GM21447 (cell line): ENCODE results near the gene GAN.

Source experiments
- ATAC-seq: cut with Tn5 transposase; IDR thresholded peaks from one replicate; pipeline ENCODE4 v1.9.1; 2021; ENCODE audit not compliant: unreplicated experiment

The GAN gene, protein sequence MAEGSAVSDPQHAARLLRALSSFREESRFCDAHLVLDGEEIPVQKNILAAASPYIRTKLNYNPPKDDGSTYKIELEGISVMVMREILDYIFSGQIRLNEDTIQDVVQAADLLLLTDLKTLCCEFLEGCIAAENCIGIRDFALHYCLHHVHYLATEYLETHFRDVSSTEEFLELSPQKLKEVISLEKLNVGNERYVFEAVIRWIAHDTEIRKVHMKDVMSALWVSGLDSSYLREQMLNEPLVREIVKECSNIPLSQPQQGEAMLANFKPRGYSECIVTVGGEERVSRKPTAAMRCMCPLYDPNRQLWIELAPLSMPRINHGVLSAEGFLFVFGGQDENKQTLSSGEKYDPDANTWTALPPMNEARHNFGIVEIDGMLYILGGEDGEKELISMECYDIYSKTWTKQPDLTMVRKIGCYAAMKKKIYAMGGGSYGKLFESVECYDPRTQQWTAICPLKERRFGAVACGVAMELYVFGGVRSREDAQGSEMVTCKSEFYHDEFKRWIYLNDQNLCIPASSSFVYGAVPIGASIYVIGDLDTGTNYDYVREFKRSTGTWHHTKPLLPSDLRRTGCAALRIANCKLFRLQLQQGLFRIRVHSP

DNA sequence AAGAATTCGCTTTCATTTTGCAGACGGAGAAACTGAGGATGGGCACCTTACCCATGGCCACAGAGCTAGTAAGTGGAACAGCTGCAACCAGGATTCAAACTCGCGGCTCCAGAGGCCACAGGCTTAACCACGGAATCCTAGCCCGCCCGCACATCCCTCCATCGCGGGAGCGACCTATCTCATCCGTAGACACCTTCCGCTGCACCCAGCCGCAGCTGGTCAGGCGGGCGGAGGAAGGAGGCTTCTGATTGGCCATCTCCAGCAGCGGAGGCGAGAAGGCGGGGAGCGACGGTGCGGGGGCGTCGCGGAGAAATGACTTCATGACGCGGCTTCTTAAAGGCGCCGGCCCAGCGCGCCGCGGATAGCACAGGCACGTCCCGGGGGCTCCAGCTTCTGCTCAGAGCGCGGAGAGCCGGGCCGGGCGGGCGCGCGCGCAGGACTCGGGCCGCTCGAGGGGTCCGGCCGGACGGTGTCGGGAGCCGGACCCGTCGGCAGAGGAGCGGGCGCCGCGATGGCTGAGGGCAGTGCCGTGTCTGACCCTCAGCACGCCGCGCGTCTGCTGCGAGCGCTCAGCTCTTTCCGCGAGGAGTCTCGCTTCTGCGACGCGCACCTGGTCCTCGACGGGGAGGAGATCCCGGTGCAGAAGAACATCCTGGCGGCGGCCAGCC is at the start of gene GAN:
TSS of gene GAN (plus strand) at position 360 of the 668 bp plus-strand sequence. CDS start at position 512, 152 bp downstream.
- peak; percentile 99 for ATAC-seq

- no peak for ATAC-seq
Observed at GRCh38 chr16:81265052-81265451, 49.7 kb upstream of the GAN start.

DNA sequence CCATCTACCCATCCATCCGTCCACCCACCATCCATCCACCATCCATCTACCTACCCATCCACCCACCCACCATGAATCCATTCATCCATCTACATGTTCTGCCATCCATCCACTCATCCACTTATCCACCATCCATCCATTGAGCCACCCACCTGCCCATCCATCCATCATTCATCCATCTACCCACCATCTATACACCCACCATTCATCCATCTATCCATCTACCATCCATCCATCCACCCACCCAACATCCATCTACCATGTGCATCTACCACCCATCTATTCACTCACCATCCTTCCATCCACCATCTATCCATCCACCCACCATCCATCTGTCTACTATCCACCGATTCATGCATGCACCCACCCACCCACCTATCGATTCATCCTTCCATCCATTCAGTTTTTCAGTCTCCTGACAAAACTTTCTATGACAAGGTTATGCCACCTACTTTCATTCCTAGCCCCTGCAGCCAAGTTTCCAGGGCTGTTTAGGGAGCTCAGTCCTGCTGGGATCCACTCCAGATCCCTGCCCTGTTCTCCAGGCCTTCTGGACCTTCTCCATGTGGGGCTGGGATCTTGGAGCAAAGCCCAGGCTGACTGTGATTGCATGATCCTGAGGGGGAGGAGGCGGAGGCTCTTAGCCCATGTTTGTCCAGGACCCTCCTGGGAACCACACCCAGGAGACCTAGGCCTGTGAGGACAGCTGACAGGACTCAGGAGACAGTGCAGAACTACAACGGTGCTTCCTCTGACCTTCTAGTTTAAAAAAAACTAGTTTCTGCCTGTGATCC is 48.9 kb upstream of the GAN start:
- no peak for ATAC-seq

DNA sequence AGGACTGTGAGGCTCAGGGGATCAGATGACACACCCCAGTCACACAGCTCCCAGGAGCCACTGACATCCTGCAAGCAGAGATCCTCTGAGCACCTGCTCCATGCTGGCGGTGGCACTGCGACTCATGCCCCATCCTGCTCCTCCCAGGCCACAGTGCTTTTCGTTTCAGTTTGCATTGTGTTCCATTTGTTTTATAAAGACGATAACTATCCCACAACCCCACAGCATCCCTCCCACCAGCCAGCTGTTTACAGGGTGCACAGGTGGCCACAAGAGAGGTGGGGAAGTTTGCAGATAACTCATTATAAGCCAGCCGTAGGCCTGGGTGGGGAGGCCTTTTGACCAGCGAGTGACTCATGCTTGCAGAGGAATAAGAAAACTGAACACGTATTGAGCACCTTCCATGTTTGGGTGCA is 48.1 kb upstream of the GAN start:
- no peak for ATAC-seq

DNA sequence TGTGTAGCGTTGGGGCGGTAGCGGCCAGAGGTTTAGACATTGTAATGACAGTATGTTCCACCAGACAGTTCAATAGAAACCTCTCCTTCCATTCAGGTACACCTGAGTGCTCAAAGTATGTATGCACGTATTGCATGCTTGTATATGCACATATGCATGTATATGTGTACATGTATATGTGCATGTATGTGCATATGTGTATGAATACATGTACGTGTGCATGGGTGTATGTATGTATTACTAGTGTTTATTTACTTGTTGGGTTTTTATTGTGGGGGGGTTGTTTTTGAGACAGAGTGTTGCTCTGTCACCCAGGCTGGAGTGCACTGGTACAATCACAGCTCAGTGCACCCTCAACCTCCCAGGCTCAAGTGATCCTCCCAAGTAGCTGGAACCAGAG is 46.3 kb upstream of the GAN start:
- ATAC-seq: no peak

GRCh38 chr16:81273223-81273950 is 41.4 kb upstream of the GAN start:
- ATAC-seq: no peak

GRCh38 chr16:81275064-81275532 is 39.7 kb upstream of the GAN start:
- no peak for ATAC-seq

GRCh38 chr16:81275795-81276194 is 39.0 kb upstream of the GAN start:
- no peak for ATAC-seq

GRCh38 chr16:81276323-81276722 is 38.4 kb upstream of the GAN start:
- no peak for ATAC-seq

- ATAC-seq: no peak
Observed at GRCh38 chr16:81277541-81278080, 37.2 kb upstream of the GAN start.

DNA sequence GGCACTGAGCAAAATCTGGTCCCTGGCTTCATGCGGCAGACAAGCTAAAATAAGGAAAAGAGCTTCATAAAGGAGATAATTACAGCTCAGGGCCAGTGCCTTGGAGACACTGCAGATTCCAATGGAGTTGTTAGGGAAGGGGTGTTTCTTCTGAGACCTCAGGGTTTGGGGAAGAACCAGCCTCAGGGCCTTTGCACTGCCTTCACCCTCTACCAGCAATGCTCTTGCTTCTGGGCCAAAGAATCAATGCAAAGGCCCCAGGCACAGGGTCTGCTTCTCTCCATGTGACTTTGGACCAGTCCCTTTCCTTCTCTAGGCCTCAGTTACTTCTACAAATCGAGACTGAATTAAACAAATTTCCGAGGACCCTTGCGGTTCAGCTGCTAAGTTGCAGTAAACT is 36.2 kb upstream of the GAN start:
- no peak for ATAC-seq

GRCh38 chr16:81279392-81279791 is 35.4 kb upstream of the GAN start:
- ATAC-seq: no peak

DNA sequence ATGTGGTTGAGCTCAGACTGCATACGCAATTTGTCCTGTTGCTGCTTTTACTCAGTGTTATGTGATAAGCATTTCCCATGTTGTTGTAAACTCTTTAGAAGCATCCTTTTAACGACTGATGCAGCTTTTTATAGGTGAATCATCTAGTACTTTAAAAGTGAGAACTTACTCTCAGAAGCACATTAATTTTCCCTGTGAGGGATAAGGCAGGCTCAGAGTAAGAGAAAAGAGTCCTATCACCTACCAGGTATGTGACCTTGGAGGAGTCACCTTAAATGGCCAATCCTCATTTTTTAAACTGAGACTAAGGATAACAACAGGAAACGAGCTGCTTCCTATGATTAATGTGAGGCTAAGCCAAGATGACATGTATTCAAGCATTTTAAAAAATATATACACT is 34.4 kb upstream of the GAN start:
- no peak for ATAC-seq

DNA sequence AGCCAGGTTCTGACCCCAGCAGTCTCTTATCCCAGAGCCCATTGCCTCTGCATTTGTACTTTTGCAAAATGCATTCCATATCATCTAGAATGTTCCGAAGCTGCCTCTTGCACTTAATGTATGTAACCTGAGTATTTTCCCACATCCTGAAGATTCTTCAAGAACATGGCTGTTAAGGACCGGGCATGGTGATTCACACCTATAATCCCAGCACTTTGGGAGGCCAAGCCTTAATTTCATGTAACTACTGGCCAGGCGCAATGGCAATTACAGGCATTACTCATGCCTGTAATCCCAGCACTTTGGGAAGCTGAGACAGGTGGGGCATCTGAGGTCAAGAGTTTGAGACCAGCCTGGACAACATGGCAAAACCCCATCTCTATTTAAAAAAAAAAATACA is 31.7 kb upstream of the GAN start:
- ATAC-seq: no peak

DNA sequence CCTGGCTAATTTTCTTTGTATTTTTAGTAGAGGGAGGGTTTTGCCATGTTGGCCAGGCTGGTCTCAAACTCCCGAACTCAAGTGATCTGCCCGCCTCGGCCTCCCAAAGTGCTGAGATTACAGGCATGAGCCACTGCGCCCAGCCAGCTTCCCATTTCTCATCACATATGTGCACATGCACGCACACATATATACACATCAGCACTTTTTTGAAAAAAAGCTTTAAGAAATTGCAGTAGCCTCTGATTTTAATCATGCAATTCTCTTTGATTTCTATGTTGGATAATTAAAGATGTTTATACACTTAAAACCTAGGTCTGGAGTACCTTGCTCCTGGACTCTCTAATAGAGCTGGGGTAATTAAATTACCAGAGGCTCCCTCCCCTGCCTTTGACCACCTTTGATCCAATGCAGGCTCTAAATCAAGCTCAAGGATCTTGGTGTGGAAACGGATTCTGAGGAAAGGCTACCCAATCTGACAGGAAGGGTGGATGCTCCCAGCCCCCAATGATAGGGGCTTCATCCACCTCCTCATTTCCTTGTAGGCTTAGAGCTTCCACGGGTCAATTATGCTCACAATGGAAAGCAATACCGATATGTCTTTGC is 29.7 kb upstream of the GAN start:
- ATAC-seq: no peak

- no peak for ATAC-seq
Observed at GRCh38 chr16:81286190-81286589, 28.6 kb upstream of the GAN start.

DNA sequence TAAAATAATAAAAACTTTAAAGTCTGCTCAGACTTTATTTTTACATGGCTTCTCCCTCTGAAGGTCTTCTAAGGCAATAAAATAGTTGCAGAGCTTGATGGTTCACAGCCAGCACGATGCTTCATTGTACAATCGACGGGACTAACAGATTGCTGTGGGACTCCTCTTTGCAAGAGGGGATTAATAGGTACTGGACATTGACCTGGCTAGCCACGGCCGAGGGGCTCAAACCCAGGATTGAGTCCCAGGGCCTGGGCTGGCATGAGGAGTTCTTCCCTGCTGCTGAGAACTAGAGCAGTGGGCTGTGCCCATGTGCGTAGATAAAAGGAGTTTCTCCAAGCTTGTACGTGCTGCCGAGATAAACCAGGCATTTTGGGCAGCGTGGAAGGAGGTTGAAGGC is 23.6 kb upstream of the GAN start:
- no peak for ATAC-seq

- ATAC-seq: no peak
Observed at GRCh38 chr16:81292936-81293335, 21.8 kb upstream of the GAN start.

DNA sequence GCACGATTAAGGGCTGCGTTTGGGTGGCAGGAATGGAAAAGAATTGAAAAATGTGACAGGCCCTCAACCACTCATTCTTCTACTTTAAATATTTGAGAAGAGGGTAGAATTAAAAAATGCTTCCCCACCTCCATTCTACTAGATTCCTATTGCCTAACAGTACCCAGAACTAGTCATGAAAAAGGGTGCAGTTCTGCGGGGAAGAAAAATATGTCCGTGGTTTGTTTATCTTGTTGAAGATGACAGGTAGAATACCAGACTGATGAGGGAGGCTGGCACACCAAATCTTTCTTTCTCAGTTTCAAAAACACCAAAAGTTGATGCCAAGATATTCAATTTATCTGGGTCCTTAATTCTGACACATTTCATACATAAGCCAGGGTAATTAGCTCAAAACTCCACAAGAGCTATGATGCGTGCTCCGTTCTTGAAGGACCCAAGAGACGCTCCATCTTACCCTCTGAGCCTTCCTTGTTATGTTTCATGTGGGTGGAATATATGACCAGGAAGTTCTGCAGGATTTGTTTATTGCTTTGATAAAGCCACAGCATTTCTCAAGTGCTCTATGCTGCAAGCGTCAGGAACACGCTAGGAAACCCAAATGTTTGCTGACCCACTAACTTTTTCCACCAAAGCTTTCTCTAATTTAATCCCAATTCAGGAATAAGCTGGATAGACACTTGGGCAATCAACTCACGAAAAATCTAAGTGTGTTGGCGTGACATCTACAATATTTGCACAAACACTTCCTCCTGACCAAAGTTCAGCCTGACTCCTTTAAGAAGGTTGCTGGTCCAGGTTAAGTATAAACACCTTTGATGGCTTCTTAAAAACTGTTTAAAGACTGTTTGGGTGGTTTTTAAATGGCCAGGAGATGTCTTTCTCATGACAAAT is 20.6 kb upstream of the GAN start:
- no peak for ATAC-seq
